Keratinocyte (primary cell): Measurements from ENCODE around the gene PRXL2A.

Source experiments
- EZH2 ChIP-seq: IDR thresholded peaks from one replicate; pipeline ENCODE4 v1.6.1; 2012; ENCODE audit warnings: inconsistent platforms, mild to moderate bottlenecking, low read length, moderate library complexity
- TF ChIP-seq, protein P1 (sequence below), 3 experiments: IDR thresholded peaks in 1 of 3; conservative IDR thresholded peaks in 1 of 3; optimal IDR thresholded peaks in 1 of 3; 2 replicates in 2 of 3; 3 replicates in 1 of 3; pipeline versions ENCODE3 to v1.5.1; 2011; ENCODE audit warnings: low read length in 3 of 3, mild to moderate bottlenecking in 3 of 3, moderate library complexity in 2 of 3, control low read depth in 1 of 3, inconsistent platforms in 1 of 3; ENCODE audit not compliant: insufficient read depth in 2 of 3; ENCODE audit errors: extremely low read depth in 1 of 3

DNA sequence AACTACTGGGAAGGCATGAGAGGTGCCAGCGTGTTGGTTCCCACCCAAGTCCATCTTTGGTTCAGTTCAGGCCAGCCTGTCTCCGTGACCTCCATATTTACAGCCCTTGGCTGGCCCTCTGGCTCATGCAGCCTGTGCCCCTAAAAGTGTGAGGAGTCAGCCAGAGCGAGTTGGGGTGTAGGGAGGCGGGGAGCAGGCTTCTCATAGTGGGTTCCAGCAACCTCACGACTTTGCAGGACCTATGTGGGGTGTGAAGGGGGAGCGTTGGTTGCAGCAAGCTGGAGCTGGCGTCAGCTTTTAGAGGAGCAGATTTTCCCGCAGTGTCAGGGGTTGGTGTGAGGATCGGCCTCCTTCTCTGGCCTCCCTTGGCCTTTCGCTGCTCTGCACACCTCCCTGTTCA is 55.5 kb downstream of the PRXL2A start:
- TF ChIP-seq, protein P1, sequence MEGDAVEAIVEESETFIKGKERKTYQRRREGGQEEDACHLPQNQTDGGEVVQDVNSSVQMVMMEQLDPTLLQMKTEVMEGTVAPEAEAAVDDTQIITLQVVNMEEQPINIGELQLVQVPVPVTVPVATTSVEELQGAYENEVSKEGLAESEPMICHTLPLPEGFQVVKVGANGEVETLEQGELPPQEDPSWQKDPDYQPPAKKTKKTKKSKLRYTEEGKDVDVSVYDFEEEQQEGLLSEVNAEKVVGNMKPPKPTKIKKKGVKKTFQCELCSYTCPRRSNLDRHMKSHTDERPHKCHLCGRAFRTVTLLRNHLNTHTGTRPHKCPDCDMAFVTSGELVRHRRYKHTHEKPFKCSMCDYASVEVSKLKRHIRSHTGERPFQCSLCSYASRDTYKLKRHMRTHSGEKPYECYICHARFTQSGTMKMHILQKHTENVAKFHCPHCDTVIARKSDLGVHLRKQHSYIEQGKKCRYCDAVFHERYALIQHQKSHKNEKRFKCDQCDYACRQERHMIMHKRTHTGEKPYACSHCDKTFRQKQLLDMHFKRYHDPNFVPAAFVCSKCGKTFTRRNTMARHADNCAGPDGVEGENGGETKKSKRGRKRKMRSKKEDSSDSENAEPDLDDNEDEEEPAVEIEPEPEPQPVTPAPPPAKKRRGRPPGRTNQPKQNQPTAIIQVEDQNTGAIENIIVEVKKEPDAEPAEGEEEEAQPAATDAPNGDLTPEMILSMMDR (optimal IDR thresholded peaks at IDR 0.05 in 1 of 3, IDR thresholded peaks at IDR 0.05 in 1 of 3, conservative IDR thresholded peaks at IDR 0.05 in 1 of 3; ENCODE audit: extremely low read depth in 1 of 3, insufficient read depth in 2 of 3, low read length in 3 of 3), result no peak
- no peak for TF ChIP-seq EZH2
